ENCODE measurements around the gene CLPSL1. TPM values are rescaled to one million over a fixed set of nuclear protein-coding genes. Genes with fewer than 3 reads are reported as not detected.
A peak's percentile ranks its signal among the peaks of the same experiment; 100 is the strongest.

Gene CLPSL1
- total and polyA plus RNA-seq, 5 donors from 2014 or later, result not detected

DNA sequence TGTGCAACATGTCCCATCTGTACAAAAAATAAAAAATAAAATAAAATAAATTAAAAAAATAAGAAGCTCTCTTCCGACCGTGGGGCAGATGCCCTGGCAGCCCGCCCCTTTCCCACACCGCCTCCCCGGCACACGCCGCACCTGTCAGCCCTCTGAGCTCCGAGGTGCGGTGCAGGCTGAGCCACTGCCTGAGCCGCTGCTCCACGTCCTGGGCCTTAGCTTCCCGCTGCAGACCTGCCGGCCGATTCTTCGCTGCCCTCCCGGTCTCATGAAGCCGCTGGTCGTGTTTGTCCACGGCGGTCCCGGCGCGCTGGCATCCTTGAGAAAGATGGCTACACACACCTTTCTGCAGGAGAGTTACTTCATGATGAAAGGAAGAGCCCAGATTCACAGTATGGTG, 15.1 kb upstream of the CLPSL1 start:
- Mint-ChIP-seq H3K36me3 (no peaks in the 10 kb centered on the region), H3K27me3 (peaks cover 18% of the 10 kb centered on the region), H3K4me1 (peaks cover 0 to 8% (median 3%) of the 10 kb centered on the region in 4 donors), H3K4me3 (no peak overlapping the region), H3K27ac (no peak overlapping the region), H3K9me3 (no peaks in the 10 kb centered on the region)
- Histone ChIP-seq H3K4me3 (ENCODE audit: low read depth, low read length) (no peak overlapping the region), H3K36me3 (ENCODE audit: control insufficient read depth, insufficient read depth, low read length) (no peaks in the 10 kb centered on the region), H3K9me3 (ENCODE audit: control insufficient read depth in 2 of 2, low read length in 2 of 2) (no peaks in the 10 kb centered on the region), H3K4me1 (ENCODE audit: control insufficient read depth, insufficient read depth, low read length, poor library complexity, severe bottlenecking) (no peaks in the 10 kb centered on the region), H3K27ac (ENCODE audit: insufficient read depth, low read length, poor library complexity, severe bottlenecking) (no peak overlapping the region), H3K27me3 (ENCODE audit: control insufficient read depth, insufficient read depth, low read length) (peaks cover 17% of the 10 kb centered on the region)
- no peak for DNase-seq
- no peak for ATAC-seq (ENCODE audit: low read depth in 2 of 2)

DNA sequence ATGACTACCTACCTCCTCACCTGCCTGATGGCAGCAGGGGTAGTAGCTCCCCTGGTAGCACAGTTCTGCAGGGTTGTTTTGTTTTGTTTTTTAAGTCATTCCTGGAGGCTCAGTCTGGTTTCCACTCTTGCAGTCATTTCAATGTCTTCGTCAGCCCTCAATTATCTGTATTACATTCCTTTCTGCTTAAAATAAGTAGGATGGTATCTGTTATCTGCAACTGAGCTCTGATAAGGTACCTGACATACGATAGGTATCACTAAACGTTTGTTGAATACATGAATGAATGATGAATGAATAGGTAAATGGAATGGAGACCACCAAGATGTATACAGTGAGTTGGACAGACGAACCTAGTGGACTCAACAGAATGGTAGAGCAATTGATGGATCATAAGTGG, 11.6 kb upstream of the CLPSL1 start:
- no peaks in the 10 kb centered on the region for H3K9me3 ChIP-seq (ENCODE audit: control insufficient read depth in 2 of 2, low read length in 2 of 2)
- H3K27ac ChIP-seq (ENCODE audit: insufficient read depth, low read length, poor library complexity, severe bottlenecking), result no peak overlapping the region
- DNase-seq, result no peak
- no peaks in the 10 kb centered on the region for H3K36me3 Mint-ChIP-seq
- peaks cover 0 to 2% (median 0%) of the 10 kb centered on the region in 7 donors for H3K9me3 Mint-ChIP-seq
- H3K27me3 ChIP-seq (ENCODE audit: control insufficient read depth, insufficient read depth, low read length), result peaks cover 1% of the 10 kb centered on the region
- peaks cover 19% of the 10 kb centered on the region for H3K27me3 Mint-ChIP-seq
- no peak overlapping the region for H3K4me3 ChIP-seq (ENCODE audit: low read depth, low read length)
- no peaks in the 10 kb centered on the region for H3K36me3 ChIP-seq (ENCODE audit: control insufficient read depth, insufficient read depth, low read length)
- H3K4me3 Mint-ChIP-seq, result no peak overlapping the region
- peaks cover 0 to 3% (median under 1%) of the 10 kb centered on the region in 4 donors for H3K4me1 Mint-ChIP-seq
- no peak for ATAC-seq (ENCODE audit: low read depth in 2 of 2)
- no peak overlapping the region for H3K27ac Mint-ChIP-seq
- no peaks in the 10 kb centered on the region for H3K4me1 ChIP-seq (ENCODE audit: control insufficient read depth, insufficient read depth, low read length, poor library complexity, severe bottlenecking)

GRCh38 chr6:35771343-35771627, 9.5 kb upstream of the CLPSL1 start:
- no peak overlapping the region for H3K4me3 ChIP-seq (ENCODE audit: low read depth, low read length)
- peaks cover 29% of the 10 kb centered on the region for H3K27me3 Mint-ChIP-seq
- no peak overlapping the region for H3K4me3 Mint-ChIP-seq
- H3K4me1 ChIP-seq (ENCODE audit: control insufficient read depth, insufficient read depth, low read length, poor library complexity, severe bottlenecking), result peaks cover 2% of the 10 kb centered on the region
- no peaks in the 10 kb centered on the region for H3K36me3 ChIP-seq (ENCODE audit: control insufficient read depth, insufficient read depth, low read length)
- H3K4me1 Mint-ChIP-seq, result peaks cover 0 to 3% (median 0%) of the 10 kb centered on the region in 4 donors
- H3K9me3 Mint-ChIP-seq, result peaks cover 0 to 2% (median 0%) of the 10 kb centered on the region in 7 donors
- ATAC-seq (ENCODE audit: low read depth in 2 of 2), result no peak
- no peaks in the 10 kb centered on the region for H3K9me3 ChIP-seq (ENCODE audit: control insufficient read depth in 2 of 2, low read length in 2 of 2)
- no peak overlapping the region for H3K27ac Mint-ChIP-seq
- no peak overlapping the region for H3K27ac ChIP-seq (ENCODE audit: insufficient read depth, low read length, poor library complexity, severe bottlenecking)
- DNase-seq, result no peak
- H3K36me3 Mint-ChIP-seq, result no peaks in the 10 kb centered on the region
- peaks cover 1% of the 10 kb centered on the region for H3K27me3 ChIP-seq (ENCODE audit: control insufficient read depth, insufficient read depth, low read length)

DNA sequence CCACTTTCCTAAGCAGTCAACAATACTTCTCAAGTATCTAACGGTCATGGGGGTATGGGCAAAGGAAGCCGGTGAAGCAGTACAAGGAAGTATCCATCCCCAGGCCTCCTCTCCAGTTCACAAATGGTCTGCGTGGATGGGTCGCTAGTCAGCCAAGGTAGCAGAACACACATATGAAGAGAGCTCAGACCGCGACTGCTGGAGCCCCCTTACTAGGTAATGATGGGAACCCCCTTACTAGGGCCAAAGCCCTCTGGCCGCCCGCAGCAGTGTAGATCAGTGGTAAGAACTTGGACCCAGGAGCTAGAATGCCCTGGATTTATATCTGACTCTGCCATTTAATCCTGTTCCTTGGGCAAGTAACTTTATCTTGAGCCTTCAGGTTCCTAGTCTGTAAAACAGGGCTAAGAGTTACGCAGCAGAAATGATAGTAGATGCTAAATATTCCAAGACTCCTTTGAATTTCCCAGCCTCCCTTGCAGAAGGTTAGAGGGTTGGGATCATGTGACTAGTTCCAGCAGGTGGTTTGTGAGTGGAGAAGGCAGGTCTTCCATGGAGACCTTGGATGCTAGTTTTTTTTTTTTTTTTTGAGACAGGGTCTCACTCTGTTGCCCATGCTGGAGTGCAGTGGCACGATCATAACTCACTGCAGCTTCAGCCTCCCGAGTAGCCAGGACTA, 6.6 kb upstream of the CLPSL1 start:
- no peak overlapping the region for H3K27ac ChIP-seq (ENCODE audit: insufficient read depth, low read length, poor library complexity, severe bottlenecking)
- H3K27ac Mint-ChIP-seq, result no peak overlapping the region
- peaks cover 35% of the 10 kb centered on the region for H3K27me3 Mint-ChIP-seq
- H3K4me3 Mint-ChIP-seq, result no peak overlapping the region
- DNase-seq (no peak), ATAC-seq (ENCODE audit: low read depth in 2 of 2) (no peak)
- H3K36me3 Mint-ChIP-seq, result peaks cover 4% of the 10 kb centered on the region
- peaks cover 0 to 9% (median 0%) of the 10 kb centered on the region in 4 donors for H3K4me1 Mint-ChIP-seq
- H3K27me3 ChIP-seq (ENCODE audit: control insufficient read depth, insufficient read depth, low read length), result peaks cover 1% of the 10 kb centered on the region
- H3K36me3 ChIP-seq (ENCODE audit: control insufficient read depth, insufficient read depth, low read length), result no peaks in the 10 kb centered on the region
- peaks cover 0 to 2% (median 1%) of the 10 kb centered on the region in 7 donors for H3K9me3 Mint-ChIP-seq
- H3K9me3 ChIP-seq (ENCODE audit: control insufficient read depth in 2 of 2, low read length in 2 of 2), result no peaks in the 10 kb centered on the region
- H3K4me1 ChIP-seq (ENCODE audit: control insufficient read depth, insufficient read depth, low read length, poor library complexity, severe bottlenecking), result peaks cover 8% of the 10 kb centered on the region
- no peak overlapping the region for H3K4me3 ChIP-seq (ENCODE audit: low read depth, low read length)

- peaks cover 0 to 2% (median 1%) of the 10 kb centered on the region in 7 donors for H3K9me3 Mint-ChIP-seq
- peaks cover 35% of the 10 kb centered on the region for H3K27me3 Mint-ChIP-seq
- peaks cover 0 to 9% (median 0%) of the 10 kb centered on the region in 4 donors for H3K4me1 Mint-ChIP-seq
- H3K4me3 ChIP-seq (ENCODE audit: low read depth, low read length), result no peak overlapping the region
- no peak overlapping the region for H3K27ac Mint-ChIP-seq
- H3K36me3 Mint-ChIP-seq, result peaks cover 4% of the 10 kb centered on the region
- no peaks in the 10 kb centered on the region for H3K36me3 ChIP-seq (ENCODE audit: control insufficient read depth, insufficient read depth, low read length)
- no peaks in the 10 kb centered on the region for H3K27me3 ChIP-seq (ENCODE audit: control insufficient read depth, insufficient read depth, low read length)
- H3K9me3 ChIP-seq (ENCODE audit: control insufficient read depth in 2 of 2, low read length in 2 of 2), result no peaks in the 10 kb centered on the region
- H3K27ac ChIP-seq (ENCODE audit: insufficient read depth, low read length, poor library complexity, severe bottlenecking), result no peak overlapping the region
- ATAC-seq (ENCODE audit: low read depth in 2 of 2), result no peak
- H3K4me1 ChIP-seq (ENCODE audit: control insufficient read depth, insufficient read depth, low read length, poor library complexity, severe bottlenecking), result peaks cover 8% of the 10 kb centered on the region
- no peak for DNase-seq
- no peak overlapping the region for H3K4me3 Mint-ChIP-seq
Observed at GRCh38 chr6:35775031-35775430, 5.8 kb upstream of the CLPSL1 start.

- H3K36me3 Mint-ChIP-seq, result peaks cover 4% of the 10 kb centered on the region
- Histone ChIP-seq H3K36me3 (ENCODE audit: control insufficient read depth, insufficient read depth, low read length) (no peaks in the 10 kb centered on the region), H3K27ac (ENCODE audit: insufficient read depth, low read length, poor library complexity, severe bottlenecking) (no peak within 1 kb of the TSS), H3K27me3 (ENCODE audit: control insufficient read depth, insufficient read depth, low read length) (no peaks in the 10 kb centered on the region), H3K4me3 (ENCODE audit: low read depth, low read length) (no peak within 1 kb of the TSS), H3K4me1 (ENCODE audit: control insufficient read depth, insufficient read depth, low read length, poor library complexity, severe bottlenecking) (peaks cover 8% of the 10 kb centered on the region), H3K9me3 (ENCODE audit: control insufficient read depth in 2 of 2, low read length in 2 of 2) (no peaks in the 10 kb centered on the region)
- ATAC-seq (ENCODE audit: low read depth in 2 of 2) (peak in 1 of 2 donors; percentile 22), DNase-seq (no peak)
- peaks cover 34% of the 10 kb centered on the region for H3K27me3 Mint-ChIP-seq
- H3K9me3 Mint-ChIP-seq, result peaks cover 0 to 2% (median 0%) of the 10 kb centered on the region in 7 donors
- H3K27ac Mint-ChIP-seq, result no peak within 1 kb of the TSS
- peak within 1 kb of the TSS in 3 of 4 donors; percentile 3 to 73 (median 66) for H3K4me3 Mint-ChIP-seq
- H3K4me1 Mint-ChIP-seq, result peaks cover 0 to 9% (median 0%) of the 10 kb centered on the region in 4 donors
Observed at GRCh38 chr6:35776364-35777215, 4.2 kb upstream of the CLPSL1 start, which contains the start of gene CLPSL2. Gene CLPSL2 (plus strand): TSS chr6:35776598. CDS start chr6:35776619, 21 bp downstream.

- no peak overlapping the region for H3K27ac ChIP-seq (ENCODE audit: insufficient read depth, low read length, poor library complexity, severe bottlenecking)
- Mint-ChIP-seq H3K27ac (no peak overlapping the region), H3K4me3 (peak overlapping the region in 2 of 4 donors; percentile 66 to 71), H3K9me3 (peaks cover 0 to 2% (median 0%) of the 10 kb centered on the region in 7 donors), H3K36me3 (peaks cover 4% of the 10 kb centered on the region), H3K27me3 (peaks cover 28% of the 10 kb centered on the region), H3K4me1 (peaks cover 0 to 9% (median 0%) of the 10 kb centered on the region in 4 donors)
- no peaks in the 10 kb centered on the region for H3K9me3 ChIP-seq (ENCODE audit: control insufficient read depth in 2 of 2, low read length in 2 of 2)
- ATAC-seq (ENCODE audit: low read depth in 2 of 2), result no peak
- H3K4me1 ChIP-seq (ENCODE audit: control insufficient read depth, insufficient read depth, low read length, poor library complexity, severe bottlenecking), result peaks cover 8% of the 10 kb centered on the region
- no peaks in the 10 kb centered on the region for H3K27me3 ChIP-seq (ENCODE audit: control insufficient read depth, insufficient read depth, low read length)
- no peak overlapping the region for H3K4me3 ChIP-seq (ENCODE audit: low read depth, low read length)
- H3K36me3 ChIP-seq (ENCODE audit: control insufficient read depth, insufficient read depth, low read length), result no peaks in the 10 kb centered on the region
- no peak for DNase-seq
Observed at GRCh38 chr6:35777356-35778102, 3.3 kb upstream of the CLPSL1 start.

Data from CD4-positive, CD25-positive, alpha-beta regulatory T cell (primary cell).